ENCODE measurements around the gene LCN2. TPM values are rescaled to one million over a fixed set of nuclear protein-coding genes. Genes with fewer than 3 reads are reported as not detected.
A peak's percentile ranks its signal among the peaks of the same experiment; 100 is the strongest.

LCN2 gene
- total RNA-seq, 1 donor = not detected

GRCh38 chr9:128153060-128153946 lies 4.0 kb downstream of the LCN2 start:
- TF ChIP-seq CTCF (IDR thresholded peaks at IDR 0.05; ENCODE audit: insufficient read depth, low read depth, low read length) = no peak
- DNase-seq (ENCODE audit: low read depth) = no peak
- H3K4me3 ChIP-seq (ENCODE audit: low read depth, low read length) = no peak overlapping the region

- no peak for TF ChIP-seq CTCF (IDR thresholded peaks at IDR 0.05; ENCODE audit: insufficient read depth, low read depth, low read length)
- DNase-seq (ENCODE audit: low read depth) = no peak
- H3K4me3 ChIP-seq (ENCODE audit: low read depth, low read length) = no peak overlapping the region
Observed at GRCh38 chr9:128153947-128154695, 4.9 kb downstream of the LCN2 start.

GRCh38 chr9:128155736-128156500 lies 6.7 kb downstream of the LCN2 start:
- no peak for TF ChIP-seq CTCF (IDR thresholded peaks at IDR 0.05; ENCODE audit: insufficient read depth, low read depth, low read length)
- H3K4me3 ChIP-seq (ENCODE audit: low read depth, low read length) = no peak overlapping the region
- DNase-seq (ENCODE audit: low read depth) = no peak

GRCh38 chr9:128159522-128159783 lies 10.2 kb downstream of the LCN2 start:
- peak overlapping the region; percentile 62 for H3K4me3 ChIP-seq (ENCODE audit: low read depth, low read length)
- DNase-seq (ENCODE audit: low read depth) = no peak
- TF ChIP-seq CTCF (IDR thresholded peaks at IDR 0.05; ENCODE audit: insufficient read depth, low read depth, low read length) = no peak

- peak within 1 kb of the TSS; percentile 90 for H3K4me3 ChIP-seq (ENCODE audit: low read depth, low read length)
- no peak for TF ChIP-seq CTCF (IDR thresholded peaks at IDR 0.05; ENCODE audit: insufficient read depth, low read depth, low read length)
- peak; percentile 93 for DNase-seq (ENCODE audit: low read depth)
Observed at GRCh38 chr9:128159784-128160602, 10.7 kb downstream of the LCN2 start, which contains the start of gene BBLN. TSS of gene BBLN (plus strand) at chr9:128160265. CDS start at chr9:128160408, 143 bp downstream.

- no peak for TF ChIP-seq CTCF (IDR thresholded peaks at IDR 0.05; ENCODE audit: insufficient read depth, low read depth, low read length)
- peak overlapping the region; percentile 90 for H3K4me3 ChIP-seq (ENCODE audit: low read depth, low read length)
- DNase-seq (ENCODE audit: low read depth) = peak; percentile 11
Observed at GRCh38 chr9:128160603-128160987, 11.3 kb downstream of the LCN2 start.

Measured in fibroblast of villous mesenchyme (primary cell).